ENCODE data around the gene DGUOK.

DNA sequence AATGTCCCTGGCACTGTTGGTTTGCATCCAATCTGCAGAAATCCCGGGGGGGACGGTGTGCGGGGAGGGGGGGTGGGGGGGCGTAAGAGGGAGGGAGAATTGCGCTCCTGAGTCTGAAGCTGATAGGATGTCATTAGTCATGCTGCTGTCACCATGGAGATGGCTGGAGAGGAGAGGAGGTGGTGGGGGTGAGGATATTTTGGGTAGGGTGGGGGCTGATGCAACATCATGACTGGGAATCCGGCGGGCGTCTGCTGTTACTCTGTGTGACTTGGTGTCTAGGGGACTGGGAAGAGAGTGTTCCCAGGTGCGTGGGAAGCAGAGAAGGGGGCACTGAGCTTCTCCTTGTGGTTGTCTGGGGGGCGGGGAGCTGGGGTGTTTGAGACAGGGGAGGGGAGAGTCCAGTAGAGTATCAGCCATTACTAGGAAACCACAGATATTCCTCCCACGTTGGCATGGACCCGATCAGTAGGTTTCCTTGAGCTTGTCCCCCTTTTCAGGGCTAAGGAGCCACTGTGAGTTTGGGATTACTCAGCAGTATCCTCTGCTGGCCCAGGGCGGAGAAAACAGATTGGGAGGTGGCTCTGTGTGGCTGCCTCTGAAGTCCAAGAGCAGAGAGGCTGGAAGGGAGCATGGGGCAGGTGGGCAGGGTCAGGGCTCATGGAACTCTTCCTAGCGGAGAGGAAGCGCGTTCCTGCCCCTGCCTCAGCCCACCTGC is 77.0 kb downstream of the DGUOK start:
- no peak for TF ChIP-seq CTCF (optimal IDR thresholded peaks at IDR 0.05 in 1 of 3, IDR thresholded peaks at IDR 0.05 in 1 of 3, conservative IDR thresholded peaks at IDR 0.05 in 1 of 3; ENCODE audit: extremely low read depth in 1 of 3, insufficient read depth in 2 of 3, low read length in 3 of 3)
- no peak for TF ChIP-seq EZH2 (IDR thresholded peaks at IDR 0.05; ENCODE audit: low read length)
